H1 (cell line): ENCODE results near the gene CXADR. TPM values are rescaled to one million over a fixed set of nuclear protein-coding genes. Genes with fewer than 3 reads are reported as not detected.

Experiments used
- CTCF ChIA-PET: fragments of 300-600 bp; sonication (Branson Sonifier 250); formaldehyde crosslinking; loops from one replicate; lab custom pipeline; 2021; ENCODE audit not compliant: partially characterized antibody; lab: Charles Lee
- POLR2A ChIA-PET: fragments of 300-600 bp; sonication (Branson Sonifier 250); formaldehyde crosslinking; loops from one replicate; lab custom pipeline; 2021; ENCODE audit warnings: inconsistent platforms; ENCODE audit not compliant: partially characterized antibody; lab: Charles Lee
- DNase-seq, 2 experiments: peaks; one replicate each; pipeline versions ENCODE4 v3.0.0 to v3.0.0-alpha.2; 2010 to 2022; ENCODE audit warnings: low spot score in 2 of 2, low read depth in 1 of 2, mixed read lengths in 1 of 2
- FAIRE-seq: peaks from 2 replicates; lab custom pipeline; 2011; peaks lifted over from hg19 to GRCh38; lab: Jason Lieb, UNC
- H2AFZ ChIP-seq: 2 replicates; pipeline ENCODE4 v1.8.1; 2012; ENCODE audit warnings: low read length, inconsistent platforms
- H2AK5ac ChIP-seq: 2 replicates; pipeline ENCODE4 v1.6.1; 2013; ENCODE audit warnings: low read depth, low read length
- H2BK120ac ChIP-seq: replicated peaks from 2 replicates; pipeline ENCODE3; 2013; ENCODE audit warnings: low read depth, low read length, inconsistent platforms
- H2BK12ac ChIP-seq: 2 replicates; pipeline ENCODE4 v1.6.1; 2013; ENCODE audit warnings: low read depth, low read length
- H2BK15ac ChIP-seq: 2 replicates; pipeline ENCODE4 v1.6.1; 2013; ENCODE audit warnings: low read length
- H2BK20ac ChIP-seq: 2 replicates; pipeline ENCODE4 v1.6.1; 2013; ENCODE audit warnings: low read length
- H2BK5ac ChIP-seq: 2 replicates; pipeline ENCODE4 v1.6.1; 2013; ENCODE audit warnings: low read depth, low read length
- H3K14ac ChIP-seq: 2 replicates; pipeline ENCODE4 v1.6.1; 2013; ENCODE audit warnings: inconsistent platforms; ENCODE audit not compliant: insufficient read length
- H3K18ac ChIP-seq: 2 replicates; pipeline ENCODE4 v1.6.1; 2013; ENCODE audit warnings: low read length; ENCODE audit errors: extremely low read depth
- H3K23ac ChIP-seq: 2 replicates; pipeline ENCODE4 v1.6.1; 2013; ENCODE audit warnings: inconsistent platforms; ENCODE audit not compliant: insufficient read length
- H3K23me2 ChIP-seq: 2 replicates; pipeline ENCODE4 v1.6.1; 2013; ENCODE audit warnings: low read depth, low read length
- H3K27ac ChIP-seq: 2 replicates; pipeline ENCODE4 v1.6.1; 2011; ENCODE audit warnings: low read depth, low read length, inconsistent platforms
- H3K27me3 ChIP-seq, 4 experiments: replicated peaks in 1 of 4; 1 replicate in 1 of 4; 2 replicates in 3 of 4; pipeline versions ENCODE4 v1.6.1 to v1.8.1; 2011 to 2013; ENCODE audit warnings: low read length in 3 of 4, mild to moderate bottlenecking in 3 of 4, inconsistent platforms in 2 of 4, mixed read lengths in 2 of 4, moderate library complexity in 1 of 4; ENCODE audit not compliant: control insufficient read depth in 3 of 4, insufficient read depth in 3 of 4; ENCODE audit errors: extremely low read depth in 1 of 4
- H3K36me3 ChIP-seq, 4 experiments: 2 replicates each; pipeline versions ENCODE4 v1.6.1 to v1.8.1; 2011 to 2013; ENCODE audit warnings: mild to moderate bottlenecking in 4 of 4, low read length in 3 of 4, moderate library complexity in 2 of 4, control low read depth in 1 of 4, inconsistent platforms in 1 of 4; ENCODE audit not compliant: insufficient read depth in 4 of 4, control insufficient read depth in 2 of 4
- H3K4ac ChIP-seq: replicated peaks from 2 replicates; pipeline ENCODE3; 2013; ENCODE audit warnings: low read length, low read depth, mixed read lengths, inconsistent platforms; ENCODE audit not compliant: insufficient read length
- H3K4me1 ChIP-seq, 4 experiments: replicated peaks in 1 of 4; 1 replicate in 1 of 4; 2 replicates in 3 of 4; pipeline versions ENCODE4 v1.6.1 to v1.8.1; 2011 to 2013; ENCODE audit warnings: low read length in 3 of 4, inconsistent platforms in 2 of 4, mixed read lengths in 1 of 4; ENCODE audit not compliant: insufficient read depth in 4 of 4, control insufficient read depth in 3 of 4
- H3K4me2 ChIP-seq, 2 experiments: 2 replicates each; pipeline versions ENCODE4 v1.6.1 to v1.8.1; 2011 to 2013; ENCODE audit warnings: low read depth in 2 of 2, low read length in 2 of 2, control low read depth in 1 of 2, inconsistent platforms in 1 of 2, mild to moderate bottlenecking in 1 of 2; ENCODE audit not compliant: insufficient read depth in 1 of 2
- H3K4me3 ChIP-seq, 4 experiments: fragments of 200-600, 300-600 bp in 1 of 4; sonication (generic), shearing (Covaris generic), sonication (Bioruptor Twin) in 1 of 4; 2 replicates each; pipeline versions ENCODE4 v1.5.1 to v1.8.1; 2011 to 2016; ENCODE audit warnings: low read length in 4 of 4, low read depth in 3 of 4, control low read depth in 2 of 4, inconsistent platforms in 2 of 4, mild to moderate bottlenecking in 2 of 4, mixed read lengths in 1 of 4, moderate library complexity in 1 of 4; ENCODE audit not compliant: insufficient read depth in 2 of 4; ENCODE audit errors: extremely low read depth in 1 of 4
- H3K56ac ChIP-seq: replicated peaks from 2 replicates; pipeline ENCODE3; 2013; ENCODE audit warnings: low read depth, mild to moderate bottlenecking, mixed read lengths, low read length, inconsistent platforms; ENCODE audit not compliant: insufficient read length
- H3K79me1 ChIP-seq: 2 replicates; pipeline ENCODE4 v1.6.1; 2013; ENCODE audit warnings: low read depth, low read length, control low read depth
- H3K79me2 ChIP-seq, 2 experiments: 2 replicates each; pipeline versions ENCODE4 v1.6.1 to v1.8.1; 2012 to 2013; ENCODE audit warnings: low read length in 2 of 2, mild to moderate bottlenecking in 2 of 2, inconsistent platforms in 1 of 2; ENCODE audit not compliant: insufficient read depth in 2 of 2, control insufficient read depth in 1 of 2
- H3K9ac ChIP-seq, 4 experiments: replicated peaks in 1 of 4; 1 replicate in 1 of 4; 2 replicates in 3 of 4; pipeline versions ENCODE4 v1.6.1 to v1.8.1; 2011 to 2013; ENCODE audit warnings: low read depth in 3 of 4, low read length in 3 of 4, control low read depth in 2 of 4, mild to moderate bottlenecking in 2 of 4, moderate library complexity in 2 of 4, inconsistent platforms in 1 of 4; ENCODE audit errors: extremely low read depth in 1 of 4
- H3K9me3 ChIP-seq, 2 experiments: 2 replicates each; pipeline versions ENCODE4 v1.6.1 to v1.8.1; 2012 to 2013; ENCODE audit warnings: mild to moderate bottlenecking in 2 of 2, moderate library complexity in 2 of 2, control low read depth in 1 of 2, inconsistent platforms in 1 of 2, low read depth in 1 of 2, low read length in 1 of 2, mixed read lengths in 1 of 2; ENCODE audit not compliant: insufficient read depth in 2 of 2
- H4K20me1 ChIP-seq, 2 experiments: replicated peaks in 1 of 2; 2 replicates each; pipeline versions ENCODE3 to v1.8.1; 2011 to 2013; ENCODE audit warnings: inconsistent platforms in 2 of 2, low read length in 2 of 2, mild to moderate bottlenecking in 1 of 2; ENCODE audit not compliant: insufficient read depth in 2 of 2, control insufficient read depth in 1 of 2
- H4K5ac ChIP-seq: 2 replicates; pipeline ENCODE4 v1.6.1; 2013; ENCODE audit warnings: low read length, low read depth, mixed read lengths, inconsistent platforms; ENCODE audit not compliant: insufficient read length
- H4K8ac ChIP-seq: 2 replicates; pipeline ENCODE4 v1.8.0; 2013; ENCODE audit warnings: mild to moderate bottlenecking, moderate library complexity, low read length, inconsistent platforms; ENCODE audit not compliant: insufficient read depth; ENCODE audit errors: extremely low read depth
- H4K91ac ChIP-seq: replicated peaks from 2 replicates; pipeline ENCODE3; 2013; ENCODE audit warnings: low read length, mixed read lengths, inconsistent platforms; ENCODE audit not compliant: insufficient read length
- CEBPB ChIP-seq: IDR thresholded peaks from 2 replicates; pipeline ENCODE4 v1.6.1; 2012; ENCODE audit warnings: low read depth, low read length
- EP300 ChIP-seq, 2 experiments: IDR thresholded peaks; 1 replicate in 1 of 2; 2 replicates in 1 of 2; pipeline ENCODE4 v1.6.1; 2011 to 2012; ENCODE audit warnings: low read depth in 2 of 2, low read length in 2 of 2, mild to moderate bottlenecking in 2 of 2, borderline replicate concordance in 1 of 2, inconsistent platforms in 1 of 2, moderate library complexity in 1 of 2
- TAF1 ChIP-seq: IDR thresholded peaks from 2 replicates; pipeline ENCODE4 v1.6.1; 2011; ENCODE audit warnings: mild to moderate bottlenecking, low read depth, low read length
- YY1 ChIP-seq: IDR thresholded peaks from 2 replicates; pipeline ENCODE4 v1.6.1; 2011; ENCODE audit warnings: low read depth, mild to moderate bottlenecking, low read length
- WGBS, 2 experiments: shearing (Covaris generic) in 1 of 2; methylation state at CpG; one replicate each; pipeline versions ENCODE4 v1.1.6 to v1.1.7; 2013 to 2015; ENCODE audit warnings: low lambda C conversion rate in 2 of 2, mixed read lengths in 2 of 2, inconsistent platforms in 1 of 2, low coverage in 1 of 2, missing lambda C conversion rate in 1 of 2; ENCODE audit not compliant: insufficient replicate concordance in 2 of 2, insufficient coverage in 1 of 2, insufficient read length in 1 of 2; ENCODE audit errors: extremely low coverage in 1 of 2, missing lambda C conversion rate in 1 of 2; 5-methylcytosine and 5-hydroxymethylcytosine counted together
- polyA plus RNA-seq, 7 experiments: library from polyadenylated mRNA; depleted of rRNA in 3 of 7; stranded (reverse) in 5 of 7; unstranded in 2 of 7; fragments of >200 nt in 5 of 7; fragments of 200-250 nt in 2 of 7; gene quantifications; 1 replicate in 5 of 7; 2 replicates in 1 of 7; 4 replicates in 1 of 7; pipeline versions ENCODE4 v1.2.1 to v1.2.3, GENCODE V29; 2011 to 2013; ENCODE audit warnings: missing spikeins in 2 of 7, mixed read lengths in 2 of 7
- total RNA-seq: library from RNA; stranded (reverse); fragmentation: NEBNext Ultra II Directional; extraction: Animal tissue kit (Norgen Biotek cat#: 25700); gene quantifications from 2 replicates; pipeline ENCODE4 v1.2.1, GENCODE V29; 2021
- TF ChIP-seq, protein P1 (sequence below): IDR thresholded peaks from 2 replicates; pipeline ENCODE4 v1.6.1; 2012; ENCODE audit warnings: inconsistent platforms

Gene CXADR
- total and polyA plus RNA-seq, 2 of the 8 experiments (the other 6 are each of a cell fraction or from before 2014, with no cell fraction given), result 45.6 to 145 TPM

DNA sequence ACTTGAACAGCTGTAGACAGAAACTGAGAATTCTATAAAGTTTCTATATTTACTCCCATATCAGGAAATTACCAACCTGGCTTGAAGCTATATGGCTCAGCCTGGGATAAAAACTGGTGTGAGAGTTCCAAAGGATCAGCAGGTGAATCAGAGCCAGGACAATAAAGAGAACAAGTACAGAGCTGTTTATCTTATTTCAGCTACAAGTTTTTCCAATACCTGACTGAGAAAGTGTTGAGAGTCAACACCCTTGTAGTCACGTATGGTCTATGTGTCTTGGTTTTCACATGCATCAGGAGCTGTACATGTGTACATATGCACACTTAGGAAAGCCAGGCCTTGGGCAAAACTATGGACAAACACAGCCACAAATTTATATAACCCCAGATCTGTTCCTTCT lies 40.7 kb upstream of the CXADR start:
- POLR2A ChIA-PET, result no interaction called here
- Histone ChIP-seq H4K91ac (no peak overlapping the region), H3K56ac (no peak overlapping the region), H2BK12ac (no peak overlapping the region), H2BK20ac (no peak overlapping the region), H3K79me2 (no peaks in the 10 kb centered on the region), H4K20me1 (no peaks in the 10 kb centered on the region), H3K9me3 (no peaks in the 10 kb centered on the region), H3K4me2 (no peak overlapping the region), H3K23ac (no peak overlapping the region), H3K23me2 (no peaks in the 10 kb centered on the region), H3K9ac (no peak overlapping the region), H3K27ac (no peak overlapping the region), H3K14ac (no peak overlapping the region)
- no peak for DNase-seq
- TF ChIP-seq, protein P1, sequence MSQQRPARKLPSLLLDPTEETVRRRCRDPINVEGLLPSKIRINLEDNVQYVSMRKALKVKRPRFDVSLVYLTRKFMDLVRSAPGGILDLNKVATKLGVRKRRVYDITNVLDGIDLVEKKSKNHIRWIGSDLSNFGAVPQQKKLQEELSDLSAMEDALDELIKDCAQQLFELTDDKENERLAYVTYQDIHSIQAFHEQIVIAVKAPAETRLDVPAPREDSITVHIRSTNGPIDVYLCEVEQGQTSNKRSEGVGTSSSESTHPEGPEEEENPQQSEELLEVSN, result no peak
- TF ChIP-seq EP300 (IDR thresholded peaks at IDR 0.05; ENCODE audit: borderline replicate concordance in 1 of 2, low read depth in 2 of 2, low read length in 2 of 2) (no peak), TAF1 (no peak), YY1 (no peak), CEBPB (no peak)
- TF ChIP-seq, all 59 proteins: peak for 0
- no peak overlapping the region for H4K5ac ChIP-seq
- H4K8ac ChIP-seq, result no peak overlapping the region
- FAIRE-seq, result no peak
- H3K4me3 ChIP-seq, result no peak overlapping the region
- no peak overlapping the region for H2BK15ac ChIP-seq
- no peak overlapping the region for H2BK120ac ChIP-seq
- no peak overlapping the region for H3K4ac ChIP-seq
- no peaks in the 10 kb centered on the region for H3K79me1 ChIP-seq
- H3K4me1 ChIP-seq, result peaks cover 0 to 3% (median 0%) of the 10 kb centered on the region in 4 experiments; a peak in 1 of 7 replicates
- H2BK5ac ChIP-seq, result no peak overlapping the region
- no peak overlapping the region for H2AK5ac ChIP-seq
- WGBS, 2 experiments, result 84% methylated on average over 1 of the region's 1 CpG; no CpG with 5 or more reads in 1 of the 2 experiments
- H3K36me3 ChIP-seq, result no peaks in the 10 kb centered on the region
- CTCF ChIA-PET, result interaction anchor here (1.1 to 1.2 kb wide), 2 partner anchors 37 to 113 kb away, joined by 3 read pairs; no protein-coding TSS in a partner anchor
- no peak overlapping the region for H2AFZ ChIP-seq
- H3K18ac ChIP-seq, result no peak overlapping the region
- H3K27me3 ChIP-seq, result no peaks in the 10 kb centered on the region
